ENCODE measurements around the gene ICAM3.
"Not testable (repeated sequence)": the region's sequence is repeated elsewhere in the genome, so short reads cannot be mapped to it uniquely, and the experiment has no call there.

DNA sequence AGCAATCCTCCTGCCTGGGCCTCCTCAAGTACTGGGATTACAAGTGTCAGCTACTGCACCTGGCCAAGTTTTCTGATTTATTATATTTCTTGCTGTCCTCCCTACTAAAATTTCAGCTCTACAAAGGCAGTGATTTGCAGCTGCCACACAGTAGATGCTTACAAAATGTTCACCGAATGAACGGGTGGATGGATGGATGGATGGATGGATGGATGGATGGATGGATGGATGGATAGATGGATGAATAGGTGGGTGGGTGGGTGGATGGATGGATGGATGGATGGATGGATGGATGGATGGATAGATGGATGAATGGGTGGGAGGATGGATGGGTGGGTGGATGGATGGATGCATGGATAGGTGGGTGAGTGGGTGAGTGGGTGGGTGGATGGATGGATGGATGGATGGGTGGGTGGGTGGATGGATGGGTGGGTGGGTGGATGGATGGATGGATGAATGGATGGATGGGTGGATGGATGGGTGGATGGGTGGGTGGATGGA is 37.8 kb upstream of the ICAM3 start:
- TF ChIP-seq, protein P1, sequence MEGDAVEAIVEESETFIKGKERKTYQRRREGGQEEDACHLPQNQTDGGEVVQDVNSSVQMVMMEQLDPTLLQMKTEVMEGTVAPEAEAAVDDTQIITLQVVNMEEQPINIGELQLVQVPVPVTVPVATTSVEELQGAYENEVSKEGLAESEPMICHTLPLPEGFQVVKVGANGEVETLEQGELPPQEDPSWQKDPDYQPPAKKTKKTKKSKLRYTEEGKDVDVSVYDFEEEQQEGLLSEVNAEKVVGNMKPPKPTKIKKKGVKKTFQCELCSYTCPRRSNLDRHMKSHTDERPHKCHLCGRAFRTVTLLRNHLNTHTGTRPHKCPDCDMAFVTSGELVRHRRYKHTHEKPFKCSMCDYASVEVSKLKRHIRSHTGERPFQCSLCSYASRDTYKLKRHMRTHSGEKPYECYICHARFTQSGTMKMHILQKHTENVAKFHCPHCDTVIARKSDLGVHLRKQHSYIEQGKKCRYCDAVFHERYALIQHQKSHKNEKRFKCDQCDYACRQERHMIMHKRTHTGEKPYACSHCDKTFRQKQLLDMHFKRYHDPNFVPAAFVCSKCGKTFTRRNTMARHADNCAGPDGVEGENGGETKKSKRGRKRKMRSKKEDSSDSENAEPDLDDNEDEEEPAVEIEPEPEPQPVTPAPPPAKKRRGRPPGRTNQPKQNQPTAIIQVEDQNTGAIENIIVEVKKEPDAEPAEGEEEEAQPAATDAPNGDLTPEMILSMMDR (conservative IDR thresholded peaks at IDR 0.05) = not testable (repeated sequence)
- not testable (repeated sequence) for TF ChIP-seq ZFX (IDR thresholded peaks at IDR 0.05)
